GM12874 (cell line): ENCODE measurements around the gene RMND5A.

Experiments used
- CTCF ChIP-seq: IDR thresholded peaks from 2 replicates; pipeline ENCODE4 v1.5.1; 2011; ENCODE audit warnings: low read depth, mild to moderate bottlenecking, control low read depth, low read length, moderate library complexity; ENCODE audit not compliant: insufficient read depth

Gene RMND5A

GRCh38 chr2:86747711-86748639 is 27.9 kb downstream of the RMND5A start:
- no peak for TF ChIP-seq CTCF

- no peak for TF ChIP-seq CTCF
Observed at GRCh38 chr2:86750240-86750839, 30.2 kb downstream of the RMND5A start.

- no peak for TF ChIP-seq CTCF
Observed at GRCh38 chr2:86751778-86752177, 31.7 kb downstream of the RMND5A start.

- TF ChIP-seq CTCF: no peak
Observed at GRCh38 chr2:86752934-86753333, 32.8 kb downstream of the RMND5A start.

GRCh38 chr2:86753606-86754005 is 33.5 kb downstream of the RMND5A start:
- no peak for TF ChIP-seq CTCF

GRCh38 chr2:86758405-86758804 is 38.3 kb downstream of the RMND5A start:
- no peak for TF ChIP-seq CTCF

- no peak for TF ChIP-seq CTCF
Observed at GRCh38 chr2:86760371-86760770, 40.3 kb downstream of the RMND5A start.
